ENCODE results near the gene OSBPL7. TPM values are rescaled to one million over a fixed set of nuclear protein-coding genes. Genes with fewer than 3 reads are reported as not detected.

Gene OSBPL7
- total and polyA plus RNA-seq, 2 of the 13 experiments (the other 11 are each of a cell fraction or from before 2014, with no cell fraction given), result 4.7 to 6.6 TPM

- TF ChIP-seq ZNF460 (CRISPR knock-in tag; IDR thresholded peaks at IDR 0.05; ENCODE audit: borderline replicate concordance) (no peak), RAD21 (CRISPR knock-in tag; IDR thresholded peaks at IDR 0.05) (no peak)
These were observed 58.9 kb downstream of the OSBPL7 start (continued) for GRCh38 chr17:47762728-47763127.

- no peak for TF ChIP-seq TMF1 (CRISPR knock-in tag; IDR thresholded peaks at IDR 0.05; ENCODE audit: low read depth)
- TF ChIP-seq ESRRA (CRISPR knock-in tag; IDR thresholded peaks at IDR 0.05; ENCODE audit: low read depth), result no peak
- no peak for TF ChIP-seq THRA (CRISPR knock-in tag; IDR thresholded peaks at IDR 0.05; ENCODE audit: borderline replicate concordance)
- no peak for TF ChIP-seq IKZF5 (CRISPR knock-in tag; IDR thresholded peaks at IDR 0.05)
- TF ChIP-seq SRY (CRISPR knock-in tag; IDR thresholded peaks at IDR 0.05), result no peak
- TF ChIP-seq ZNF337 (CRISPR knock-in tag; IDR thresholded peaks at IDR 0.05; ENCODE audit: borderline replicate concordance, low read depth), result no peak
- no peak for TF ChIP-seq ZNF530 (CRISPR knock-in tag; IDR thresholded peaks at IDR 0.05; ENCODE audit: low read depth)
- no peak for TF ChIP-seq HOXA9 (CRISPR knock-in tag; IDR thresholded peaks at IDR 0.05; ENCODE audit: borderline replicate concordance)
- TF ChIP-seq SMC3 (IDR thresholded peaks at IDR 0.05; ENCODE audit: low read length), result no peak
- TF ChIP-seq POGZ (CRISPR knock-in tag; IDR thresholded peaks at IDR 0.05), result no peak
- 2% methylated on average over 5 of the region's 5 CpGs for WGBS (ENCODE audit: low lambda C conversion rate)
- H3K79me2 ChIP-seq (ENCODE audit: insufficient read depth, low read length), result no peaks in the 10 kb centered on the region
- H3K27ac ChIP-seq (ENCODE audit: extremely low read length, insufficient read depth, low read length), result no peak overlapping the region
- DNase-seq (ENCODE audit: low spot score) (no peak), ATAC-seq (no peak), FAIRE-seq (no peak)
- CTCF ChIA-PET (ENCODE audit: low intra/inter-chr PET ratio, low total read pairs), result no interaction called here
- H3K36me3 ChIP-seq (replicated peaks in 1 of 2; ENCODE audit: control insufficient read depth in 1 of 2, insufficient read depth in 2 of 2, low read length in 2 of 2), result no peaks in the 10 kb centered on the region
- H3K4me2 ChIP-seq (ENCODE audit: low read depth, low read length), result no peak overlapping the region
- in situ Hi-C loops (cut with HindIII; ENCODE audit: extremely low pct_ligation_motif_present, low pct_unique_long_range_greater_than_20kb) (no loop called here), intact Hi-C loops (cut with micrococcal nuclease; ENCODE audit: unreplicated experiment) (no loop called here)
- H3K9me3 ChIP-seq (ENCODE audit: low read length), result peaks cover 8% of the 10 kb centered on the region
- H3K27me3 ChIP-seq (ENCODE audit: control insufficient read depth in 1 of 2, insufficient read depth in 2 of 2, low read length in 2 of 2), result peaks cover 2 to 7% of the 10 kb centered on the region in 2 experiments; a peak in 2 of 5 replicates
- H2AFZ ChIP-seq (ENCODE audit: low read length), result no peak overlapping the region
- no peaks in the 10 kb centered on the region for H4K20me1 ChIP-seq (ENCODE audit: insufficient read depth, low read length)
- BruUV-seq (replicated peaks), result no TSS peak
- no peaks in the 10 kb centered on the region for H3K4me1 ChIP-seq (ENCODE audit: insufficient read depth, low read length)
- no peak overlapping the region for H3K9ac ChIP-seq (ENCODE audit: insufficient read depth, low read depth, low read length)
- POLR2A ChIA-PET, result no interaction called here
- no peak overlapping the region for H3K4me3 ChIP-seq (replicated peaks in 1 of 3; ENCODE audit: insufficient read depth in 1 of 3, low read depth in 2 of 3, low read length in 3 of 3)
These were observed 61.0 kb downstream of the OSBPL7 start for GRCh38 chr17:47760409-47761140.

Data from HepG2 (cell line).